ENCODE measurements around the gene MSRB3.
A peak's percentile ranks its signal among the peaks of the same experiment; 100 is the strongest.
"Not testable (repeated sequence)": the region's sequence is repeated elsewhere in the genome, so short reads cannot be mapped to it uniquely, and the experiment has no call there.

The MSRB3 gene

GRCh38 chr12:65311260-65311659 is 32.8 kb downstream of the MSRB3 start:
- Histone ChIP-seq H3K4me1 (ENCODE audit: low read depth, poor library complexity, severe bottlenecking) (no peaks in the 10 kb centered on the region), H4K20me1 (ENCODE audit: insufficient read depth) (no peaks in the 10 kb centered on the region), H3K27ac (no peak overlapping the region), H3K9ac (no peak overlapping the region), H3K4me3 (IDR thresholded peaks at IDR 0.05; ENCODE audit: insufficient read depth, low read depth, low read length) (no peak overlapping the region), H3K27me3 (ENCODE audit: insufficient read depth, low read depth) (no peaks in the 10 kb centered on the region), H2AFZ (ENCODE audit: low read depth) (no peak overlapping the region), H3K79me2 (ENCODE audit: insufficient read depth, low read depth) (no peaks in the 10 kb centered on the region), H3K36me3 (ENCODE audit: insufficient read depth) (no peaks in the 10 kb centered on the region), H3K4me2 (no peak overlapping the region)
- no peak for TF ChIP-seq CTCF (conservative IDR thresholded peaks at IDR 0.05; ENCODE audit: low read depth, low read length)

DNA sequence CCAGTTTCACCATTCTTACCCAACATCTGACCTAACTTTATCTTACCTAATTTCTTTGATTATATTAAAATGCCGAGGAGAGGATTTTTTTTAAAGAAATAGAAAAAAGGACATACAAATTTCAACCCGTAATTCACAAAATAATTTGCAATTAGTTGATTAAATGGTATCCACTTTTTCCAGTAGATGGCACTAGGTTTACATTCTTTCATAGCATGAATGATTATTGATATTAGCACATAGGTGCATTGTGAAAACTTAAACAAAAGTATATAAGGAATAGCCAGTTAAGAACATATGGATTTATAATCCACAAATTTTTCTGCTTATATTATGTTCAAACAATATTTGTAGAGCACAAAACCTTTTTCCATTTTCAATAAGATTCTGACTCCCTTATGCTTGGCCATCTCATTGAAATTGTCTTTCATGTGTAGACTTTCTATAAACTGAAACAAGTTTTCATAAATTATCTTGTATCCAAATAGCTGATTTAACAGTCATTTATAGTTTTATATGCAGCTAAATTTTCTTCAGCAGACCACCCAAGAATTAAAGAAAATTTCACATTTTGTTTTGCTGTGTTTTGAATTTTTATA is 35.3 kb downstream of the MSRB3 start:
- Histone ChIP-seq H2AFZ (ENCODE audit: low read depth) (no peak overlapping the region), H3K27me3 (ENCODE audit: insufficient read depth, low read depth) (no peaks in the 10 kb centered on the region), H3K4me1 (ENCODE audit: low read depth, poor library complexity, severe bottlenecking) (no peaks in the 10 kb centered on the region), H3K27ac (no peak overlapping the region), H3K36me3 (ENCODE audit: insufficient read depth) (no peaks in the 10 kb centered on the region), H3K4me2 (no peak overlapping the region), H3K4me3 (IDR thresholded peaks at IDR 0.05; ENCODE audit: insufficient read depth, low read depth, low read length) (no peak overlapping the region), H3K79me2 (ENCODE audit: insufficient read depth, low read depth) (no peaks in the 10 kb centered on the region), H3K9ac (no peak overlapping the region), H4K20me1 (ENCODE audit: insufficient read depth) (no peaks in the 10 kb centered on the region)
- TF ChIP-seq CTCF (conservative IDR thresholded peaks at IDR 0.05; ENCODE audit: low read depth, low read length) = peak; percentile 86

DNA sequence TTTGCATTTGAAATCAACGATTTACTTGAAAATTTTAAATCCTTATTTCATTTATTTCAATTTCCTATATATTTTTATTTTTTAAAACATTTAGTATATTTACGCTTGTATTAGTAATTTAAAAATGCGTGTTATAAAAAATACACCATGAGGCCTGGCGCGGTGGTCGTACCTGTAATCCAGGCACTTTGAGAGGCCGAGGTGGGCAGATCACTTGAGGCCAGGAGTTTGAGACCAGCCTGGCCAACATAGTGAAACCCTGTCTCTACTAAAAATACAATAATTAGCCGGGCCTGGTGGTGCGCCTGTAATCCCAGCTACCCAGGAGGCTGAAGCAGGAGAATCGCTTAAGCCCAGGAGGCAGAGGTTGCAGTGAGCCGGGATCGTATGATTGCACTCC is 36.8 kb downstream of the MSRB3 start:
- not testable (repeated sequence) for H3K4me3 ChIP-seq (IDR thresholded peaks at IDR 0.05; ENCODE audit: insufficient read depth, low read depth, low read length); H3K27ac ChIP-seq; H3K36me3 ChIP-seq (ENCODE audit: insufficient read depth); H3K79me2 ChIP-seq (ENCODE audit: insufficient read depth, low read depth); H3K27me3 ChIP-seq (ENCODE audit: insufficient read depth, low read depth); H4K20me1 ChIP-seq (ENCODE audit: insufficient read depth); H3K4me2 ChIP-seq; H3K9ac ChIP-seq; H3K4me1 ChIP-seq (ENCODE audit: low read depth, poor library complexity, severe bottlenecking); H2AFZ ChIP-seq (ENCODE audit: low read depth)

GRCh38 chr12:65318186-65318685 is 39.8 kb downstream of the MSRB3 start:
- Histone ChIP-seq H3K79me2 (ENCODE audit: insufficient read depth, low read depth) (no peaks in the 10 kb centered on the region), H3K27ac (no peak overlapping the region), H3K4me2 (no peak overlapping the region), H2AFZ (ENCODE audit: low read depth) (no peak overlapping the region), H3K27me3 (ENCODE audit: insufficient read depth, low read depth) (no peaks in the 10 kb centered on the region), H4K20me1 (ENCODE audit: insufficient read depth) (no peaks in the 10 kb centered on the region), H3K4me3 (IDR thresholded peaks at IDR 0.05; ENCODE audit: insufficient read depth, low read depth, low read length) (no peak overlapping the region), H3K36me3 (ENCODE audit: insufficient read depth) (no peaks in the 10 kb centered on the region), H3K9ac (no peak overlapping the region), H3K4me1 (ENCODE audit: low read depth, poor library complexity, severe bottlenecking) (no peaks in the 10 kb centered on the region)
- TF ChIP-seq CTCF (conservative IDR thresholded peaks at IDR 0.05; ENCODE audit: low read depth, low read length) = no peak

DNA sequence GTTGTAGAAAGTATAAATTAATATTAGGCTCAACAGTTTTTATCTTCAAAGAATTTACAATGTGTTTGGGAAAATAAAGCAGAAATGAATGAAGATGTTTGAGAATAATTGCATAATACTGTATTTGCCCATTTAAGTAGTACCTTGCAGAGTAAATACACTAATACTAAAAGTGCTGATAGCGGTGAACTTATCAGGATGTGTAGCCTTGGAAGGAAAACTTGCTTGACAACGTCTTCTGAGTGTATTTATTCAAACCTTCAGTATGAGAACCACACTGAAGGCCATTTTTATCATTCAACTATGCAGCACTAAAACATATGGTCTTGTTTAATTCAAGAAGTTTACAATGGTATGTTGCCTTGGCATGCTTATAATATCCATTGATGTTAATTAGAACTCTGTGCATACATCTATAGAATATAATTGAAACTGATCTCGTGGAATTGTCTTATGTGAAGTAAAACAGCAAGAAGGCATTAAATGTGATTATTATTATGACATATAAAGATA is 41.3 kb downstream of the MSRB3 start:
- no peak overlapping the region for H3K27ac ChIP-seq
- no peaks in the 10 kb centered on the region for H3K4me1 ChIP-seq (ENCODE audit: low read depth, poor library complexity, severe bottlenecking)
- no peaks in the 10 kb centered on the region for H3K27me3 ChIP-seq (ENCODE audit: insufficient read depth, low read depth)
- H3K36me3 ChIP-seq (ENCODE audit: insufficient read depth) = no peaks in the 10 kb centered on the region
- no peak overlapping the region for H3K9ac ChIP-seq
- no peak overlapping the region for H3K4me2 ChIP-seq
- no peaks in the 10 kb centered on the region for H4K20me1 ChIP-seq (ENCODE audit: insufficient read depth)
- H3K4me3 ChIP-seq (IDR thresholded peaks at IDR 0.05; ENCODE audit: insufficient read depth, low read depth, low read length) = no peak overlapping the region
- no peak overlapping the region for H2AFZ ChIP-seq (ENCODE audit: low read depth)
- no peak for TF ChIP-seq CTCF (conservative IDR thresholded peaks at IDR 0.05; ENCODE audit: low read depth, low read length)
- no peaks in the 10 kb centered on the region for H3K79me2 ChIP-seq (ENCODE audit: insufficient read depth, low read depth)
